ENCODE measurements around the gene CLHC1.

DNA sequence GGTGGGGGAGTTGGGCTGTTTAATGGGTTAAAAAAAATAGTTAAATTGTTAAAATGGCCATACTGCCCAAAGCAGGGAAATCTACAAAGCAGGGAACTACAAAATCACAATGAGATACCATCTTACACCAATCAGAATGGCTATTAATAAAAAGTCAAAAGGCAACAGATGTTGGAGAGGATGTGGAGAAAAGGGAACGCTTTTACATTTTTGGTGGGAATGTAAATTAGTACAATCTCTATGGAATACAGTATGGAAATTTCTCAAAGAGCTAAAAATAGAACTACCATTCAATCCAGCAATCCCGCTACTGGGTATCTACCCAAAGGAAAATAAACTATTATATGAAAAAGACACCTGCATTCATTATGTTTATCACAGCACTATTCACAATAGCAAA is 27.1 kb downstream of the CLHC1 start:
- TF ChIP-seq, protein P1, sequence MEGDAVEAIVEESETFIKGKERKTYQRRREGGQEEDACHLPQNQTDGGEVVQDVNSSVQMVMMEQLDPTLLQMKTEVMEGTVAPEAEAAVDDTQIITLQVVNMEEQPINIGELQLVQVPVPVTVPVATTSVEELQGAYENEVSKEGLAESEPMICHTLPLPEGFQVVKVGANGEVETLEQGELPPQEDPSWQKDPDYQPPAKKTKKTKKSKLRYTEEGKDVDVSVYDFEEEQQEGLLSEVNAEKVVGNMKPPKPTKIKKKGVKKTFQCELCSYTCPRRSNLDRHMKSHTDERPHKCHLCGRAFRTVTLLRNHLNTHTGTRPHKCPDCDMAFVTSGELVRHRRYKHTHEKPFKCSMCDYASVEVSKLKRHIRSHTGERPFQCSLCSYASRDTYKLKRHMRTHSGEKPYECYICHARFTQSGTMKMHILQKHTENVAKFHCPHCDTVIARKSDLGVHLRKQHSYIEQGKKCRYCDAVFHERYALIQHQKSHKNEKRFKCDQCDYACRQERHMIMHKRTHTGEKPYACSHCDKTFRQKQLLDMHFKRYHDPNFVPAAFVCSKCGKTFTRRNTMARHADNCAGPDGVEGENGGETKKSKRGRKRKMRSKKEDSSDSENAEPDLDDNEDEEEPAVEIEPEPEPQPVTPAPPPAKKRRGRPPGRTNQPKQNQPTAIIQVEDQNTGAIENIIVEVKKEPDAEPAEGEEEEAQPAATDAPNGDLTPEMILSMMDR (IDR thresholded peaks at IDR 0.05): no peak
- TF ChIP-seq EZH2 (IDR thresholded peaks at IDR 0.05; ENCODE audit: borderline replicate concordance, insufficient read depth, low read depth, low read length, poor library complexity, severe bottlenecking): no peak

Measured in B cell (primary cell).